Astrocyte of the spinal cord (primary cell): ENCODE data around the gene CPNE1.
A peak's percentile ranks its signal among the peaks of the same experiment; 100 is the strongest.

Source experiments
- DNase-seq: peaks from one replicate; pipeline ENCODE4 v3.0.0; 2011; ENCODE audit warnings: low read depth, low spot score
- H3K4me3 ChIP-seq: 2 replicates; pipeline ENCODE4 v1.5.1; 2011; ENCODE audit warnings: low read depth, mild to moderate bottlenecking, low read length, moderate library complexity
- in situ Hi-C: cut with HindIII; loops from 2 replicates; pipeline ENCODE4 v1.10.0; 2017; ENCODE audit warnings: low sequenced_read_pairs
- TF ChIP-seq, protein P1 (sequence below): IDR thresholded peaks from 2 replicates; pipeline ENCODE4 v1.5.1; 2012; ENCODE audit warnings: low read depth, mild to moderate bottlenecking, low read length, inconsistent platforms

Gene CPNE1

DNA sequence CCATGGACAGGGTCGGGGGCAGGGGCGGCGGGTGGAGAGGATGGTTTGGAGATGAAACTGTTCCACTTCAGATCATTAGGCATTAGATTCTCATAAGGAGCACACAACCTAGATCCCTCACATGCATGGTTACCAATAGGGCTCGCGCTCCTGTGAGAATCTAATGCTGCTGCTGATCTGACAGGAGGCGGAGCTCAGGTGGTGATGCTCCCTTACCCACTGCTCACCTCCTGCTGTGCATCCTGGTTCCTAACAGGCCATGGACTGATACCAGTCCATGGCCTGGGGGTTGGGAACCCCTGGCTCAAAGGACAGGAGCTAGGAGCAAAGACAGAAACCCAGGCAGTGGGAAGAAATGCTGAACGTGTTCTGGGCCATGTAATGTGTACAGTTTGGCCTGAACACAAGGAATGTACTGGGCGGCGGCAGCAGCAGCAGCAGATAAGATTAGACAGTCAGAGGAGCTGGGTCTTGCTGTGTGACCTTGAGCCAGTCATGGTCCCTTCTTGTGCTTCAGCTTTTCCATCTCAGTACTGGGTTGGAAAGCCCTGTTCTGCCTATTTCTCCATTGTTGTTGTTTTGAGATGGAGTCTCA, 53.8 kb downstream of the CPNE1 start:
- in situ Hi-C loops: no loop called here
- H3K4me3 ChIP-seq: no peak overlapping the region
- TF ChIP-seq, protein P1, sequence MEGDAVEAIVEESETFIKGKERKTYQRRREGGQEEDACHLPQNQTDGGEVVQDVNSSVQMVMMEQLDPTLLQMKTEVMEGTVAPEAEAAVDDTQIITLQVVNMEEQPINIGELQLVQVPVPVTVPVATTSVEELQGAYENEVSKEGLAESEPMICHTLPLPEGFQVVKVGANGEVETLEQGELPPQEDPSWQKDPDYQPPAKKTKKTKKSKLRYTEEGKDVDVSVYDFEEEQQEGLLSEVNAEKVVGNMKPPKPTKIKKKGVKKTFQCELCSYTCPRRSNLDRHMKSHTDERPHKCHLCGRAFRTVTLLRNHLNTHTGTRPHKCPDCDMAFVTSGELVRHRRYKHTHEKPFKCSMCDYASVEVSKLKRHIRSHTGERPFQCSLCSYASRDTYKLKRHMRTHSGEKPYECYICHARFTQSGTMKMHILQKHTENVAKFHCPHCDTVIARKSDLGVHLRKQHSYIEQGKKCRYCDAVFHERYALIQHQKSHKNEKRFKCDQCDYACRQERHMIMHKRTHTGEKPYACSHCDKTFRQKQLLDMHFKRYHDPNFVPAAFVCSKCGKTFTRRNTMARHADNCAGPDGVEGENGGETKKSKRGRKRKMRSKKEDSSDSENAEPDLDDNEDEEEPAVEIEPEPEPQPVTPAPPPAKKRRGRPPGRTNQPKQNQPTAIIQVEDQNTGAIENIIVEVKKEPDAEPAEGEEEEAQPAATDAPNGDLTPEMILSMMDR: no peak
- no peak for DNase-seq

- DNase-seq: no peak
- TF ChIP-seq, protein P1: no peak
- in situ Hi-C loops: no loop called here
- H3K4me3 ChIP-seq: no peak overlapping the region
These were observed 57.5 kb downstream of the CPNE1 start for GRCh38 chr20:35607003-35607735.

- no peak overlapping the region for H3K4me3 ChIP-seq
- in situ Hi-C loops: no loop called here
- DNase-seq: no peak
- TF ChIP-seq, protein P1: no peak
These were observed 58.6 kb downstream of the CPNE1 start for GRCh38 chr20:35606127-35606526.

DNA sequence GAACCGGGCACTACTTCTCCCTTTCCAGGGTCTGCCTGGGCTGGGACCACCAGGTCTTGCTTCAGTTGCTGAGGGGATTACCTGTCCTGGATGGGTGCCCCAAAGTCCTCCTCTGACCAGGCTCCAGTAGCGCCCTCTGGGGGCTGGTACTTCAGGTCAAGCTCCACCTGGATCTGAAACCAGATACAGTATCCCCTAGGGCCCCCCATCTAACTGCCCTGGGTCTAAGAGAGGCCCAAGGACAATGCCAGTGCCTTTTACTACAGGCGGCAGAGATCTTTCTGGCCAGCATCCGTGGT, 60.3 kb downstream of the CPNE1 start:
- no peak overlapping the region for H3K4me3 ChIP-seq
- TF ChIP-seq, protein P1: peak; percentile 50
- in situ Hi-C loops: no loop called here
- no peak for DNase-seq

DNA sequence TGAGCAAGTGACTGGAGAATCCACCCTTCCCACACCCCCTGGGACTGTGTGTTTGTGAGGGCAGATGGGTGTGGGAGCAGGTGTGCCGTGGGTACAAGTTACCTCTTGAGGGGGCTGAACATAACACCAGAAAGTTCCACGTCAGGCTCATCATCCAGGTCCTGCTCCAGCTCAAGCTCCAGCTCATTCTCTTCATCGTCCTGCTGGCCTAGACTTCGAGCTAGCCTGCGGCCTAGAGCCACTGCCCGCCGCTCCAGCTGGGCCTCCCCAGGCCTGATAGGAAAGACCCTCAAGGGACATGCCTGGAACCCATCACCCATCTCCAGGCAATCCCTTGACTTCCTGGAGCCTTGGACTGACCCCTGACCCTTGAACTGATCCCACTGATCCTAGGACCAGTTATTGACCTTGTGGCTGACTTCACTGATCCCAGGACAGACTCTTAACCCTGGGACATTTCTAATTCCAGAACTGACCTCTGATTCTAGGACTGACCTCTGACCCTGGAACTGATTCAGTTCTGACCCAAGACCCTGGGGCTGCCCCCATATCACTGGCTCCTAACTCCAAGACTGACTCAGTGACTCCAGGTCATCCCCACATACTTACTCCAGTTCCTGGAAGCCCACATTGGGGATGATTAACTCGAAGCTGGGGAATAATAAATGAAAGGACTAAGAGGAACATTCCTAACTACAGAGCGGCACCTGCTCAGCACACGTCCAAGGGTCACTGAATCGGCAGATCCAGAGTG, 60.8 kb downstream of the CPNE1 start:
- H3K4me3 ChIP-seq: no peak overlapping the region
- TF ChIP-seq, protein P1: no peak
- in situ Hi-C loops: no loop called here
- DNase-seq: no peak

- in situ Hi-C loops: no loop called here
- DNase-seq: no peak
- TF ChIP-seq, protein P1: no peak
- H3K4me3 ChIP-seq: no peak overlapping the region
These were observed 61.7 kb downstream of the CPNE1 start for GRCh38 chr20:35602851-35603495.
